DMS114 treated with DMSO at 0.1 percent for 48 hours (cell line): ENCODE measurements around the gene PGA5.
"Not testable (repeated sequence)": the region's sequence is repeated elsewhere in the genome, so short reads cannot be mapped to it uniquely, and the experiment has no call there.

Source experiments
- DNase-seq: peaks from one replicate; lab custom pipeline; 2025; ENCODE audit not compliant: unreplicated experiment; lab: John Stamatoyannopoulos, UW

The PGA5 gene

DNA sequence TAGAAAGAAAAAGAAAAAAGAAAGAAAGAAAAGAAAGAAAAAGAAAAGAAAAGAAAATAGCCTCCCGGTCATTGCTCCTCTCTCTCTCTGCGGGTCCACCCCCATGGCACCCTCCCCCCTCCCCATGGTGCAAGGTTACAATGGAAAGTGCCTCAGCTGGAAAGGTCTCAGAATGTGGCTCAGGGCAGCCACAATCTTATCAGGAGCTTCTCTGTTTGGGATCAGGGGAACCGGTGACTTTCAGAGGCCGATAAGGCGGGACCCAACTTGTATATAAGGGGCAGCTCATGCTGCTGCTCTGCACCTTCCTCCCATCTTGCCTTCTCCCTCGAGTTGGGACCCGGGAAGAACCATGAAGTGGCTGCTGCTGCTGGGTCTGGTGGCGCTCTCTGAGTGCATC is at the start of gene PGA5:
TSS of gene PGA5 (plus strand) at position 301 of the 400 bp plus-strand sequence. CDS start at position 353, 52 bp downstream.
- not testable (repeated sequence) for DNase-seq

DNA sequence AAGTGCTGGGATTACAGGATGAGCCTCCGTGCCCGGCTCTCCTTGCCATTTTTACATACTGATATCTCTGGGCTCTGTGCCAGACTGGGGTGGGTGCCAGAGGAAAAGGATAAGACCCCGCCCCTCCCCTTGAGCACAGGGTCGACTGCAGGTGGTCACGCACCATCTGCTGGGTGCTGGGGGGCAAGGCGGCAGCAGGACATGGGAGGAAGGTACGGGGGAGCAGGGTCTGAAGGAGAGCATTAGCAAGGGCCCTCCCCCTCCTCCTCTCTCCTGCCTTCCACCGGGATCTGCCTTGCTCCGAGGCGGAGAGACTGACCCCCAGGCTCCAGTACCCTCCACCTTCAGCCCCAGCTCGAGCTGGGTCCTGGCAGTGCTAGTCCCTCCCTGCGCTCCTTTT is 47.4 kb upstream of the PGA5 start:
- no peak for DNase-seq

DNA sequence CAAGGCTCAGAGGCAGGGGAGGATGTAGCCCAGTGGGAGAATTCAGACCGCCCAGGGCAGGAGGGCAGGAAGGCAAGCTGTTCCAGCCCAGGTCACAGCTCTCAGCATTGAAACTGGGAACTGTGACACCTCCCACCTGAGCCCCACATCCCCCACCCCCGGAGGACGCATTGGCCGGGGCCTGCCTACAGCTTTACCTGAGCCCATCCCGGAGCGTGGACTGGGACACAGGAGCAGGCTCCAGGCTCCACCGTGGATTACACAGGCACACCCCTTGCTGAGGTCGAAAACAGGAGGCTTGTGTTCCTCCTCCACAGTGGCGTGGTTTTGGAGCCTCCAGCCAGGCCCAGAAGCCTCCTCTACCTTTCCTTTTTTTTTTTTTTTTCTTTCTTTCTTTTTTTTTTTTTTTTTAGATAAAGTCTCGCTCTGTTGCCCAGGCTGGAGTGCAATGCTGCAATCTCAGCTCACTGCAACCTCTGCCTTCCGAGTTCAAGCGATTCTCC is 46.8 kb upstream of the PGA5 start:
- DNase-seq: no peak

DNA sequence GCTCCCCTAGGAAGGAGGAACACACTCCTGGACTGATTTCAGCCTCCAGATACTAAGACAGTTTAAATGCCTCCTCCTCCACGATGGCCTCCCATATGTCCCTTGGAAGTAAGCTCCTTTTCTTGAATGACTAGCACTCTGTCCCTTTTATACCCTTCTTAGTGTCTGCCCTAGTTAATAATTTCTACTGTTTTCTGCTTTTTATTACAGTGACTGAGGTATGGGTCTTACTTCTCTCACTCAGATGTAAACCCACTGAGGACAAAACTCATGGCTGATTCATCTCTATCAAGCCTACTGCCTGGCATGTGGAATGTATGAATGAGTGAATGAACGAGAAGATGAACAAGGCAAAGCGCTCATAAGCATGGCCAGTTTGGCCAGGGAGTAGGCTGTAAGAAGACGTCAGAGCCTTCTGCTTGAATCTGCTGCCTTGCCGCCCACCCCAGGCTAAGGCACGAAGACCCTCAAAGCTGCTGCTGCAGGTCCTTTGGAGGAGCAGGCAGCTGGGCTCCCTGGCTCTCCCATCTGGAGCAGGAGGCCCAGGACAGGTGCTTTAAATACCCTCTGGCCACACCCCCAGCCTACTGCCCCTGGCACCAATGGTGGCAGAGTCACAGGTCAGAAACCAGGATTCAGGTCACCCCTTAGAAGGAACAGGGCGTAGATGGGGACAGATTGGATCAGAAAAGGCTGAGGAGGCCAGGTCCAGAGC is 45.8 kb upstream of the PGA5 start:
- no peak for DNase-seq

DNA sequence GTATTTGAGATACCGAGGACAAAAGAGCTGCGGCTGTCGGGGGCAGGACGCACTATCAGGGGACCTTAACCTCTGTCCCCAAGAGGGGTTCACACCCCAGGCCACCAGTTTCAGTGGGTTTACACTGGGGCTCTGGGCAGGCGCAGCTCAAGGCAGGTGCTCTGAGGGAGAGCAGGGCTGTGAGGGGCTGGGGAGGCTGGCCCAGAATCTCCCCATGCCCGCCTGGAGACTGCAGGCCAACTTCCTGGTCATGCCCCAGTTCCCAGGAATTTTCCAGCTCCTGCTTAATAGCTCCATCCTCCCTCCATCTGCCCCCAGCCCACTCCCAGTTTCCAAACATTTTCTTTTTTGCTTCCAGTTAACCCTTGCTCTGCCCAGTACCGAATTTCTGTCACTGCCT is 45.3 kb upstream of the PGA5 start:
- DNase-seq: no peak

DNA sequence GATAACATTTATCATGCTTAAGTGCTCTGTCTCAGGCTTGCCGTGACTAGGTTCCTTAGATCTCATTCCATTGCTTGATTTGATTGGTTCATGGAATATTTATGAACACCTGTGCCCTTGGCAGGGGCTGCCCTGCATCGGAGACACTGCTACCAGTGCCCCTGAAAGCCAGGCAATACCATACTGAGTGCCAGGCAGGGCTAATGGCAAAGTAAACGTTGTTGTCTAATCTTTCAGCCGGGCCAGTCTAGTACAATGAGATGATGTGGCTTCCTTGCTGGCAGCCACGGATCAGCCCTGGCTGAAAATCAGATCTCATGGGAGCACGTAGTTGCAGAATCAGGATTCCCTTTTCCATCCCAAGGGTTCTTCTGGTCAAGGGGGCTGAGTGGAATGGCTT is 42.6 kb upstream of the PGA5 start:
- DNase-seq: no peak

DNA sequence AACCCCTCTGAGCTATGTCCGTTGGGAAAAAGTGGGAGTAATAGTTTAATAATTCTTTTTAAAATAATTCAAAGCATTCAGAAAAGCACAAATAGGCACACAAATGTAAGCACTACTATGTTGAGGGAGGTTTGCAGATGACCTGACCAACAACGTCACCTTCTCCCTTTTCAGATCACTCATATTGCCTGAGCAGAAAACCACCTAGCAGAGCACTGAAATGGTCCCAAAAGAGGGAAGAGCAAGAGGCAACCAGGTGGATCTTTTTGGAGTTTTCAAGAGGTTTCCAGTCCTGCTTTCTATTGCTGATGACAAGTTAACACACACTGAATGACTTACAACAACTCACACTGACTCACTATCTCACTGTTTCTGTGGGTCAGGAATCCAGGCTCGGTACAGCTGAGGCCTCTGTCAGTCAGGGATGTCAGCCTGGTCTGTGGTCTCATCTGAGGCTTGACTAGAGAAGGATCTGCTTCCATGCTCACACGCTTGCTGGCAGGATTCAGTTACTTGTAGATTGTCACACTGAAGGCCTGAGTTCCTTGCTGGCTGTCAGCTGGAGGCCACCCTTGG is 41.9 kb upstream of the PGA5 start:
- no peak for DNase-seq

DNA sequence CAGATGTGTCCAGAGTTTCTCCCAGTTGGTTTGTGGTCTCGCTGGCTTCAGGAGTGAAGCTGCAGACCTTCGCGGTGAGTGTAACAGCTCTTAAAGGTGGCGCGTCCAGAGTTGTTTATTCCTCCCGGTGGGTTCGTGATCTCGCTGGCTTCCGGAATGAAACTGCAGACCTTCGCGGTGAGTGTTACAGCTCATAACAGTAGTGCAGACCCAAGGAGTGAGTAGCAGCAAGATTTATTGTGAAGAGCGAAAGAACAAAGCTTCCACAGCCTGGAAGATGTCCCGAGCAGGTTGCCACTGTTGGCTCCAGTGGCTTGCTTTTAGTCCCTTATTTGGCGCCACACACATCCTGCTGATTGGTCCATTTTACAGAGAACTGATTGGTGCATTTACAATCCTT is 39.5 kb upstream of the PGA5 start:
- no peak for DNase-seq

DNA sequence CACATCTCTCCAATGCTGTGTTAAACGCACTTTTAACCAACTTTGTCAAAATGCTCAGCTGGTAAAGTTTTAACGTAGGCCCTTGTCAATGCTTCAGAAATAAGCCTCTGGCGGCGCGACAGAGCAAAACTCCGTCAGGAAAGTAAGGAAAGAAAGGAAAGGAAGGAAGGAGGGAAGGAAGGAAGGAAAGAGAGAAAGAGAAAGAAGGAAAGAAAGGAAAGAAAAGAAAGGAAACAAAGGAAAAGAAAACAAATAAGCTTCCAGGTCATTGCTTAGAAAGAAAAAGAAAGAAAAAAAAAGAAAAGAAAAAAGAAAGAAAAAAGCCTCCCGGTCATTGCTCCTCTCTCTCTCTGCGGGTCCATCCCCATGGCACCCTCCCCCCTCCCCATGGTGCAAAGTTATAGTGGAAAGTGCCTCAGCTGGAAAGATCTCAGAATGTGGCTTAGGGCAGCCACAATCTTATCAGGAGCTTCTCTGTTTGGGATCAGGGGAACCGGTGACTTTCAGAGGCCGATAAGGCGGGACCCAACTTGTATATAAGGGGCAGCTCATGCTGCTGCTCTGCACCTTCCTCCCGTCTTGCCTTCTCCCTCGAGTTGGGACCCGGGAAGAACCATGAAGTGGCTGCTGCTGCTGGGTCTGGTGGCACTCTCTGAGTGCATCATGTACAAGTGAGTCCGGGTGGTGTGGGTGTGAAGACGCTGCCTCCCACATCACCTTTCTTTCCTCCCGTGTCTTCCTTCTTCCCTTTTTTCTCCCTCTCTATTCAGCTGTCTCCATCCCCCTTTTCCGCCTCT is 37.8 kb upstream of the PGA5 start, which contains the start of gene PGA3:
TSS of gene PGA3 (plus strand) at position 566 of the 797 bp plus-strand sequence. CDS start at position 616, 50 bp downstream.
- not testable (repeated sequence) for DNase-seq

DNA sequence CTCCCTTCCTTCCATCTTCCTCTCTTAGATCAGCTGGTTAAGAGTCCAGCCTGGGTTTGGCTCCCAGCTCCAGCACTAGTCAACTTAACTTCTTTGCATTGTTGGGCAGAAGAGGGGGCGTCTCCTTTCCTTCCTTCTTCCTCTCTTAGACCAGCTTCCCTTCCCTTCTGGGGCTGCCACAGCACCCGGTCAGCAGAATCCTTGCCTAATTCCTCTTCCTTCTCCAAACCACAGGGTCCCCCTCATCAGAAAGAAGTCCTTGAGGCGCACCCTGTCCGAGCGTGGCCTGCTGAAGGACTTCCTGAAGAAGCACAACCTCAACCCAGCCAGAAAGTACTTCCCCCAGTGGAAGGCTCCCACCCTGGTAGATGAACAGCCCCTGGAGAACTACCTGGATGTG is 37.1 kb upstream of the PGA5 start:
- not testable (repeated sequence) for DNase-seq

DNA sequence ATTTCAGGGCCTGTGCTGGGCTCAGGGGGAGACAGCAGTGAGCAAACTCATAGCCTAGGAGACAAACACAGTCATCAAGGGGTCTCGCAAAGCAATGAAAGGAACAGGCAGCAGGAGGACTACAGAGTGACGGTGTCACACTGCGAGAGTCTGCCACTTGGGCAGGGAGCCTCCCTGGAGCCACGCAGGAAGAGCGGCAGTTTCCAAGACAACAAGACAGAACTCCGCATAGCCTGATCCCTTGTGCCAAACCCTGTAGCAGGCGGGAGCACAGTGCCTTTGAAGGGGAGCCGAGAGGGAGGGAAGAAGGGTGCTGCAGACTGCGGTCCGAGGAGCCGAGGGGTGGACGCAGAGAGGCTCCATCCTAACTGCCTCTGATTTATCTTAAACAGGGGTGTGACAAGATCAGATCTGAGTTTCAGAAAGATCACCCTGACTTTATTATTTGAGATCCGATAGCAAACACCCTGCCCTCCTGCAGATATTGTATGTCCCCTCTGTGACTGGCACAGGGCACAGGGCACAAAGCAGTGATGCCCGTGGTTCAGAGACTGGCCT is 36.4 kb upstream of the PGA5 start:
- not testable (repeated sequence) for DNase-seq

DNA sequence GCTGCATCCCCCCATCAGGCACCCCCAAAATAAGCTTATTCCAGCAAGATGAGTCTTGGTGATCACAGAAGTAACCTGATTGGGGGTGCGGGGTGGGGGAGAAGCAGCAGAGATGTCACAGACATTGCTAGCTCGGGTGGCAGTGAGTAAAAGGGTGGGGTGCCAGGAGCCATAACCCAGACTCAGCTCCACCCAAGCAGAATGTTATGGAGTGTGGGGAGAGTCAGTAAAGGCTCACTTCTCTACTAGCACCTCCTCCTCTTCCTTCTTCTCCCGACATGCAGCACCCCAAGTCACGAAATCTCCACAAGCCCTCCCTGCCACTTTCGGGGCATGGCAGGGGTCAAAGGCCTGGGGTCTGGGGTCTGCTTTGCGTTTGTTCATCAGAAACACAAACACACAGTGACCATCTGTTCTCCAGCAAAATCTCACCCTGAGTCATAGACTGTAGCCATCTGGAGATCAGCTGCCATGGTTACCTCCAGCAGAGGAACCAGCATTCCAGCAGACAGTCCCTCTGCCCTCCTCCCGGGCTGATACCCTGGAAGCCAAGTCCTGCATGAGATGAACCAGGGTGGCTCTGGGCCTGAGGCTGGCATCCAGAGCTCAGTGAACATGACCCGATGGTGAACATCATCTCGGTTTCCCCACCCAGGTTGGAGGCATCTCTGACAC is 33.2 kb upstream of the PGA5 start:
- not testable (repeated sequence) for DNase-seq

DNA sequence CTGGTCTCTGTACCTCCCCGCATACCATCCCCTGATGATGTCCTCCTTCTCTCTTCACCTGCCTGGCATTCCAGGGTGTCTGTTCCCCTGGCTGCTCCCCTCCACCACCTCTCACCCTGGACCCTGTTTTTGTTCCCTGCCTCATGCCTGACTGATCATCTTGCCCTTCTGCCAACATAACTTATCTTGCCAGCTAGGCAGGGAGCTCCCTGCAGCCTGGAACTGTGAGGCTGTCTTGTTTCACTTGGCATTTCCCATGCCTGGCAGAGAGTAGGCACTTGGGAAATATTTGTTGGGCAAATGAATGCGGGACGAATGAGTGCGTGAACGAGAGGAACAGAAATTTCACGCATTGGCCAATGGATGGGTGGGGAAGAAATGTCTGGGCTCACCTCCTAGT is 30.3 kb upstream of the PGA5 start:
- DNase-seq: not testable (repeated sequence)

DNA sequence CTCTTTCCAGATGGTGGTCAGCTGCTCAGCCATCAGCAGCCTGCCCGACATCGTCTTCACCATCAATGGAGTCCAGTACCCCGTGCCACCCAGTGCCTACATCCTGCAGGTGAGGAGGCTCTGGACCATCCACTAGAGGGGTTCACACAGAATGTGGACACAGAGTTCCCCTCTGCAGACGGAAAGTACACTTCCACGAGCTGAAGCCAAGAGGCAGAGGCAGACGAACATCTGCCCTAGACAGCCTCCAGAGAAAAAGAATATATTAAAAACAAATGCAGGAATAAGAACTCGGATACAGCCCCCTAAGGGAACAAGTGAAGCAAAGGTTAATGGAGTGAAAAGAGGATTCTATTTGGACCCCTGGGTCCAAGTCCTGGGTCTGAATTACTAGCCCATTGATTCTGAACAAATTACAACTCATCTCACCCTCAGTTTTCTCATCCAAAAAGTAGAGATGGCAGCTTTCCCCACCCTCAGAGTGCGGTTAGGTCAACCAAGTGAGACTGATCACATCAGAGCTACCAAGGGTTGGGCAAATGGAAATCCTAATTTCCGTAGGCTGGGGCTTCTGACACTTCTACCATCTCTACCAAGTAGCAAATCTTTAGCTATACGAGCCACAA is 29.5 kb upstream of the PGA5 start:
- not testable (repeated sequence) for DNase-seq

DNA sequence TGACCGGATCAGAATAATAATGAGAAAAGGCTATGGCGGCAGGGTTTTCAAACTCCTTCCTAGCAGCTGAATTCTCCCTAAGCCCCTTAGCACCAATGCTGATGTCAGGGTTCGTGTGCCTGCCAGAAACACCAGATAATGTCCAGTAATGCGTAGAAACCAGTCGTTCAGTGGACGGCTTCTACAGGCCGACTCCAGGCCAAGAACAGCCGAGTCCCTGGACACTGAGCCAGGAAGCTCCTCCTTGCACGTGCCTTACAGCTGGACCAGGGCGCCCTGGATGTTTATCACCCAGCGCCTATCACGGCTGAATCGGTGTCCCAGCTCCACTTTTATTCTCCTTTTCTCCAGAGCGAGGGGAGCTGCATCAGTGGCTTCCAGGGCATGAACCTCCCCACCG is 28.8 kb upstream of the PGA5 start:
- DNase-seq: not testable (repeated sequence)

DNA sequence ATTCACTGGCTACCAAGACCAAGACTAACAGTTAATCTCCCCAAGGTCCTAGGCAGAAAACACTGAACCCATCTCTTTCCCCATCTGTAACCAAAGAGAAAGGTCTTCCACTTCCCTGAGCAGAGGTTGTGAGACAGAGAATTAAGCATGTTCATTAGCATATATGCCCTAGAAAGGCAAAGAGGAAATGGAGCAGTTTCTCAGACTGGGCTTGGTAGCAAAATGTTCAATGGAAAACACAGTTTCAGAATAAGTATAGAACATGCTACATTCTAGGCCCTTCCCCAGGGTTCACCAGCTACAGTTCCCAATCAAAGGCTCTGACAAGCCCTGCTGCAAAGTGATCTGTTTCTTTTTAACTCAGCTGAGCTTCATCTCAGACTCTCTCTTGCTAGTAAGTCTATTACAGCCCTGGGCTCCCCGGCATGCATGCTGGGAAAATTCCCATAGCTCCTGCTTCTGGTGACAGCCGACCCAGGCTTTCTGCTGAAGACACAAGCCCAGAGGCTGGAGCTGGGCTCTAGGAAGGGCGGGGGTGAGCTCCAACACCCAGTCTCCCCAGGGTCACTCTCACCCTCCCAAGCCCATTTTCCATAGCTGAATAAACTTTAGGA is 27.2 kb upstream of the PGA5 start:
- not testable (repeated sequence) for DNase-seq

DNA sequence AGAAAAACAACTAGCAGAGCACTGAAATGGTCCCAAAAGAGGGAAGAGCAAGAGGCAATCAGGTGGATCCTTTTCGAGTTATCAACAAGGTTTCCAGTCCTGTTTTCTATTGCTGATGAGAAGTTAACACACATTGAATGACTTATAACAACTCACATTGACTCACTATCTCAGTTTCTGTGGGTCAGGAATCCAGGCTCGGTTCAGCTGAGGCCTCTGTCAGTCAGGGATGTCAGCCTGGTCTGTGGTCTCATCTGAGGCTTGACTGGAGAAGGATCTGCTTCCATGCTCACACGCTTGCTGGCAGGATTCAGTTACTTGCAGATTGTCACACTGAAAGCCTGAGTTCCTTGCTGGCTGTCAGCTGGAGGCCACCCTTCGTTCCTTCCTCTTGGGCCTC is 22.7 kb upstream of the PGA5 start:
- DNase-seq: not testable (repeated sequence)

DNA sequence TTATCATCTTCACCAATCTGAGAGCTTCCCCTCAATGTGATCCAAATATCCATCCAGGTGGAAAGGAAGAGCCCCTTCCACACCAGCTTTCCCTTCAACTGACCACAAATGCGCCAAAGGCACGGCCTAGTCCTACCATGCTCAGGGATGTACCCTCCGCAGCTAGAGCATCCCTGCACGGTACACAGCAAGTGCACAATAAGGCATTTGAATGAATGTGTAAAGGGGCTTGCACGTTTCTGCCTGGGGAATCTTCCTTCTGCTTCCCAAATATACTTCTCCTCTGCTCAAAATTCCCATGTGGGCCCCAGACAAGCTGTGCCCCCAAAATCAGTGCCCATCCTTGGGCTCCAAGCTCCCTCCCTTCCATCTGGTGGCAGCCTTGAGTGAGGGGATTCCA is 22.0 kb upstream of the PGA5 start:
- not testable (repeated sequence) for DNase-seq

DNA sequence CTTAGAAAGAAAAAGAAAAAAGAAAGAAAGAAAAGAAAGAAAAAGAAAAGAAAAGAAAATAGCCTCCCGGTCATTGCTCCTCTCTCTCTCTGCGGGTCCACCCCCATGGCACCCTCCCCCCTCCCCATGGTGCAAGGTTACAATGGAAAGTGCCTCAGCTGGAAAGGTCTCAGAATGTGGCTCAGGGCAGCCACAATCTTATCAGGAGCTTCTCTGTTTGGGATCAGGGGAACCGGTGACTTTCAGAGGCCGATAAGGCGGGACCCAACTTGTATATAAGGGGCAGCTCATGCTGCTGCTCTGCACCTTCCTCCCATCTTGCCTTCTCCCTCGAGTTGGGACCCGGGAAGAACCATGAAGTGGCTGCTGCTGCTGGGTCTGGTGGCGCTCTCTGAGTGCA is 18.9 kb upstream of the PGA5 start, which contains the start of gene PGA4:
TSS of gene PGA4 (plus strand) at position 301 of the 400 bp plus-strand sequence. CDS start at position 355, 54 bp downstream.
- DNase-seq: not testable (repeated sequence)

DNA sequence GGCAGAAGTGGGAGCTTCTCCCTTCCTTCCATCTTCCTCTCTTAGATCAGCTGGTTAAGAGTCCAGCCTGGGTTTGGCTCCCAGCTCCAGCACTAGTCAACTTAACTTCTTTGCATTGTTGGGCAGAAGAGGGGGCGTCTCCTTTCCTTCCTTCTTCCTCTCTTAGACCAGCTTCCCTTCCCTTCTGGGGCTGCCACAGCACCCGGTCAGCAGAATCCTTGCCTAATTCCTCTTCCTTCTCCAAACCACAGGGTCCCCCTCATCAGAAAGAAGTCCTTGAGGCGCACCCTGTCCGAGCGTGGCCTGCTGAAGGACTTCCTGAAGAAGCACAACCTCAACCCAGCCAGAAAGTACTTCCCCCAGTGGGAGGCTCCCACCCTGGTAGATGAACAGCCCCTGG is 18.3 kb upstream of the PGA5 start:
- not testable (repeated sequence) for DNase-seq
